GM19455 (cell line): ENCODE results near the gene ADIPOR2.
"Not testable (repeated sequence)": the region's sequence is repeated elsewhere in the genome, so short reads cannot be mapped to it uniquely, and the experiment has no call there.

ENCODE experiments used
- ATAC-seq: cut with Tn5 transposase; IDR thresholded peaks from one replicate; pipeline ENCODE4 v1.9.1; 2021; ENCODE audit not compliant: unreplicated experiment

ADIPOR2 gene

DNA sequence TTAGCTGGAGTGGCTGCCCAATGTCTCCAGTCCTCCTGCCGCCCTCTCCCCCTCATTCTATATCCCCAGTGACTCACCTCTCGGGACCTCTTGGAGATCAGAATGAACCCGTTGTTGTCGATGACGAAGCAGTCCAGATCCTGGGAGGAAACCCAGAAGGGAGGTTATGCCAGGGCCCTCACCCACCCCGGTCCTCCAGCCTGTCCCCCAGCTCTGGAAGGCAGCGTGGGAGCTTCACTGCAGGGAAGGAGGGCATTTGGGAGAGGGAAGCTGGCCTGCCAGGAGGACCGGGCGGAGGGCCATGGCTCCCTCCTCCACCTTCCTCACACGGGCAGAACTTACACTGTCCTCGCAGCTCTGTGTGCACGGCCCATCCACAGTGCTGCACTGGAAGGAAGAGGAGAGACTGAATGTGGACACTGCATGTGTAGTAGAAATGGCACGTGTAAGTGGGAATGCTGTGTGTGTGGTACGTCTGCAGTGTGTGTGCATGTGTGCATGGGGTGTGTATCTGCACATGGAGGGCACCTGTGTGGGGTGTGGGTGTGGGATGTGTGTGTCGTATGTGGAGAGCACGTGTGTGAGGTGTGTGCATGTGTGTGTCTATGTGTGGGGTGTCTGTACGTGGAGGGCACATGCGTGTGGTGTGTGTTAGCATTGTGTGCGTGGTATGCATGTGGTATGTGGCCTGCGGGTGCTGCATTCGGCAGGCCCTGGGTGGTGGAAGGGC, 119.5 kb downstream of the ADIPOR2 start:
- no peak for ATAC-seq

- no peak for ATAC-seq
These were observed 120.0 kb downstream of the ADIPOR2 start for GRCh38 chr12:1810931-1811280.

DNA sequence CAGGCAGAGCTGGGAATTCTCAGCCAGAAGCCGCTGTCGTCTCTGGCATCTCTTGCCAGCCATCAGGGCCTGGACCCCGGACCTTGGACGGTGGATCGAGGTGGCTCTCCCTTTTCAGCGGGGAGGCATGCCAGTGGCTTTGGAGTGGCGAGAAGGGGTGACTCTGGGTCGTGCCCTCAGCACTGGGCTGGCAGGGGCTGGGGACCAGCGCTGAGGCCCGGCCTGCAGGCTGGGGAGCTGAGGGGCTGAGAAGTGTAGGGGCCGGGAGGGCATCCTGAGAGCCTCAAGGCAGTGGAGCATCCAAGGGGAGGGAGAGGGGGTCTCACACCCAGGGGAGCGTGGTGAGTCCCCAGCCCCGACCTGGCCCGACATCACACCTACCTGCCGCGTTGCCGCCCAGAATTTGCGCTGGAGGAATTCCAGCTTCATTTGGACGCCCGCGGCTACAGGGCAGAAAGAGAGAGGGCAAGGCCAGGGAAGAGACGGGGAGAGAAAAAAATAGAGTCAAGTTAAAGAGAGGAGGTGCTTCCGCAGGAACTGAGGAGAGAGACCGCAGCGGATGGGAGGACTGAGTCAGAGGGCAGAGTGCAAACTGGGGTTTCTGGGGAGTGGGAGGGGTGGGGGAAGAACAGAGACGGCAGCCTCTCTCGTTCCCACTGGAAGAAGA, 120.5 kb downstream of the ADIPOR2 start:
- no peak for ATAC-seq

DNA sequence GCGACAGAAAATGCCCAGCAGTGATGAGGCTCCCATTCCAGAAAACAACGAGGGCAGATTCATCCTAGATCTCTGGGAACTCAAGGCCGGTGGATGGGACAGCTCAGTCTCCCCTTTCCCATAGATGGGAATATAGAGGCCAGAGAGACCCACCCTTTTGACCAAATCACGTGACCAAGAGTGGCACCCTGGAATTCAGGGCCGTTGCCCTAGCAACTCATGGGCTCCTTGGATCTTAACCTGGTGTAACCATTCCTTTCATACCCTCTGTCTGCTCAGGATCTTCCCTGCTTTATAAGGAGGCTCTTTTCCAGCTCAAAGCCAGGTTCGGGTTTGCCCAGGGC, 121.0 kb downstream of the ADIPOR2 start:
- ATAC-seq = no peak

GRCh38 chr12:1812650-1813302, 121.9 kb downstream of the ADIPOR2 start:
- ATAC-seq = no peak

DNA sequence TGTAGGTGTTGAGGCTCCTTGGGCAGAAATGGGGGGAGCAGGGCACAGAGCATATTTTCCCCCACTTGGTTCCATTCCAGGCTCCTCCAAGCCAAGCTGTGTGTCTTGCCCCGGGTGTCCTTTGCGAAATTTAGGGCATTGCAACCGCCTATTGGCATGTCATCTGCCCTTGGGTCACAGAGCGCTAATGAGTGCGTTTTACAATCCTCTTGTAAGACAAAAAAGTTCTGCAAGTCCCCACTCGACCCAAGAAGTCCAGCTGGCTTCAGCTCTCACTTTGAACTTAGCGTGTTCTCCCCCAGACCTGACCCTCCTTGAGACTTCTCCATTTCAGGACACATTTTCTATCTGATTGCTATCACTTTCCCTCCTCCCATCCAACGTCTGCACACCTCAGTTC, 123.4 kb downstream of the ADIPOR2 start:
- no peak for ATAC-seq

DNA sequence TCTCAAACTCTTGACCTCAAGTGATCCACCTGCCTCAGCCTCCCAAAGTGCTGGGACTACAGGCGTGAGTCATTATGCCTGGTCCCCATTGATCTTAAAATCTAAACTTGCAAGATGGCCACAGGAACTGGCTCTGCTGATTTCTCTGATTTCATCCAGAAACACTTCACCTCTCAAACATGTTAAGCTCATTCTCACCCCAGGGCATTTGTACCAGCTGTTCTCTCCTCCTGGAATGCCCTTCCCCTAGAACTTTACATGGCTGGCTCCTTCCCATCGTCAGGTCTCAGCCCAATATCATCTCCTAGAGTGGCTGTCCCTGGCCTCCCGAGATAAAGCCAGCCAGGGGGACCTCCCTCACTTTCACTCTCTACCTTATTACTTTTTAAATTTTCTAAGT, 124.2 kb downstream of the ADIPOR2 start:
- ATAC-seq = no peak

GRCh38 chr12:1815814-1816729, 125.2 kb downstream of the ADIPOR2 start:
- ATAC-seq = no peak

DNA sequence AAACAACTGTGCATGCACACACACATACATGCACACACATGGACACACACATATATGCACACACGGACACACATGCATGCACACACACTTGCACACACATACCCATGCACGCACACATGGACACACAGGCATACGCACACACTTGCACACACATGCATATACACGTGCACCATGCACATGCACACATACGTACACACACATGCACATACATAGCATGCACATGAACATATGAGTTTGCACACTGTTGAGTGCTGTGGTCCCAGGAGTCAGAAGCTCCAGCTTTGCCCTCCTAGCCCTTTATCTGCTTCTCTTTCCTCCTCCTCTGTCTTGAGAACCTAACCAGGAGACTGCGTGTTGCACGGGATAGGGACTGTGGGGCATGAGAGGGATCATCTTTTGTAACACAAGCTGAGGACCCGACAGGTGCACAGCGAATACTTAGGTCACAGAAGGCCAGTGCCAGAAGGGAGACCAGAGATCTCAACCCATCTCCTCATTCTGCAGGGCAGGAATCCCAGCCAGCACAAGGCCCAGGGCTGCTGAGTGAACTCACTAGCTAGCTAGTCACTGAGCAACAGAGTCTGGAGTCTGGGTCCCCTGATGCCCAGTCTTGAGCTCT, 126.0 kb downstream of the ADIPOR2 start:
- no peak for ATAC-seq

GRCh38 chr12:1817928-1818327, 127.1 kb downstream of the ADIPOR2 start:
- ATAC-seq = not testable (repeated sequence)

GRCh38 chr12:1819050-1819449, 128.2 kb downstream of the ADIPOR2 start:
- no peak for ATAC-seq

DNA sequence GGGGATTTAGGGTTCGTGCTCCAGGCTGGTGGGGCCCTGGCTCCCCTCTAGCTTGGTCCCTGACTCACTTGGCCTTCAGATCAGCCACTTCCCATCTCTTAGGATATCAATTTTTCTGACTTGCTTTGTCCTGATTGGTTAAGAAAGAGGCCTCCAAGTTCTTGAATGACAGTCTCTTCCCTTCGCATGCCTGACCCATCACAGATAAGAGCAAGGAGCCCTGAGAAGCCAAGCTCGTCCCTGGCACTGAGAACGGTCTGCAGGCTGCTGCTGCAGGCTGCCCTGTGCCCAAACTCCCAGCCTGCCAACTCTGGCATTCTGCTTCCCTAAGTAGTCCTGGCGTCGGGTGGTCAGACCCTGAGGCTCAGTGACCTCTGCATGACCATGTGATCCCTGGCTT, 128.7 kb downstream of the ADIPOR2 start:
- ATAC-seq = no peak

DNA sequence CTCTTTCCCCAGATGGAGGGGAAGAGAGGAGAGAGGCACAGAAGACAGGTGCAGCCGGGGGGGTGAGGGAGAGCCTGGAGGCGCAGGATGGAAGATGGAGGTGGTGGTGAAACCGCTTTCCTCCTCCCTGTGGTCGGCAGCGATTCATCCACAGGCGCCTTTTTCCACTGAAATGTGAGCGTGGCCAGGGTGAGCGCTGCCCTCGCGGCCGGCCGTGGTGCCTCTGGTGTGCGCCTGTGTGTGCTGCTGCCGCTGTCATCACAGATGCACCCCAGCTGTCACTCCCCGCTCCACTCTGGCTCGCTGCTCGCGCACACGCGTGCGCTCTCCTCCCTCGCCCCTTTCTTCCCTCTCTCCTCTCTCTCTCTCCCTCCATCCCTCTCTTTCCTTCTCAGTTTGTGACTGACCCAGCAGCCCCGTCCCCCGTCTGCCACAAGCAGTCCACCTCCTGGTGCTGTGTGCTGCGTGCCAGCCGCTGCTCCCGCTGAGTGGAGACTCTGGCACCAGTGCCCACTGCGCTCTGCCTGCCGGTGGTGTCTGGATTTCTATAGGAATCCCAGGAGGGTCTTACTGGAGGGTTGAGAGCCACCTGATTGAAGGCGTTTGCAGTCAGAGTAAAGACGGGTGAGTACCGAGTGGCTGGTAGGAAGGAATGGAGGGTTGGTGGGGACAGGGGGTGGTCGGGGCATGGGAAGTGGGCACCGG, 129.5 kb downstream of the ADIPOR2 start, which contains the start of gene LRTM2:
LRTM2 (plus strand) TSS at position 375 of the 705 bp plus-strand sequence. CDS start 7,584 bp downstream, outside the sequence.
- no peak for ATAC-seq

DNA sequence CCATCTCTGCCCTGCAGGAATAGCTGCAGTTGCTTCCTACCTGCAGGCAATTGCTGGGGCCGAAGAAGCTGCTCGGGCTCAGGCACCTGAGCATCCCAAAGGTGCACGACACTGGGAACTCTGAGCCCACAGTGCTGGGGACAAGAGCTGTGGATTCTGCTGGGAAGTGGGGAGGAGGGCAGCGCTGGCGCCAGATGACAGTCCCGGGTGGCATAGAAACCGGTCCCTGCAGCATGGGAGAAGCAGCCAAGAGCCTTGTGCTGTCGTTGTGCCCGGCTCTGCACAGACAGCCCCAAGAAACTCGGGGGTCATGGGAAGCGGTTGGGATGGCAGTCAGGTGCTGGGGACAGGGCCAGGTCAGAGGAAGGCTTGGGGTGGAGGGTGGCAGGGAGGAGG, 130.0 kb downstream of the ADIPOR2 start:
- no peak for ATAC-seq

- ATAC-seq = no peak
These were observed 130.9 kb downstream of the ADIPOR2 start for GRCh38 chr12:1821805-1822204.

- ATAC-seq = no peak
These were observed 131.8 kb downstream of the ADIPOR2 start for GRCh38 chr12:1822699-1823098.

DNA sequence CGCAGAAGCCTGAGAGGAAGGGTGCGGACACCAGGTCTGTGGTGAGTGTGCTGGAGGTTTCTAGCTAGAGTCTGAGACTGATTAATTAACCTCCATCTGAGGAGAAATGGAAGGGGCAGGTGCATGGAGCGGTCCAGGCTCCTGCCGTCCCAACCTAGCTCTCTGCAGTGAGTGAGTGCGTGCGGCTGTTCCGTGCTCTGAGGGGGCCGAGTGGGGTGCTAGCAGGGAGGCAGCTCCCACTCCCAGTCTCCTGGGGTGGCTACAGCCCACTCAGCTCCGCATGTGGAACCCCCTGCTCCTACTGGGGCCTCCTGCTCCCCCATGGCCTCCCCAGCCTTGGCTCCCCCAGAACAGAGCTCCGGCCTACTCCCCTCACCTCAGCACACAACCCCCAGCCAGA, 132.4 kb downstream of the ADIPOR2 start:
- no peak for ATAC-seq

- no peak for ATAC-seq
These were observed 134.7 kb downstream of the ADIPOR2 start for GRCh38 chr12:1825382-1826102.

- ATAC-seq = no peak
These were observed 135.5 kb downstream of the ADIPOR2 start for GRCh38 chr12:1826401-1826800.
